ENCODE data around the gene EDN3. TPM values are rescaled to one million over a fixed set of nuclear protein-coding genes. Genes with fewer than 3 reads are reported as not detected.

Gene EDN3
- total RNA-seq, 3 donors from 2014 or later (not counting 1 experiment from before 2014, with no cell fraction given), result 0.24 to 0.53 (median 0.41) TPM

GRCh38 chr20:59325142-59325523 is 24.7 kb downstream of the EDN3 start:
- 89% methylated on average over 9 of the region's 10 CpGs for WGBS (ENCODE audit: insufficient coverage)

GRCh38 chr20:59326188-59326587 is 25.8 kb downstream of the EDN3 start:
- DNase-seq (no peak), ATAC-seq (no peak)
- intact Hi-C loops (cut with micrococcal nuclease), result no loop called here
- Mint-ChIP-seq H3K9me3 (no peaks in the 10 kb centered on the region), H3K27ac (no peak overlapping the region), H3K27me3 (ENCODE audit: low read depth in 2 of 2) (peaks cover 6 to 10% of the 10 kb centered on the region in 2 donors), H3K36me3 (no peaks in the 10 kb centered on the region), H3K4me3 (no peak overlapping the region), H3K4me1 (no peaks in the 10 kb centered on the region)
- Histone ChIP-seq H3K36me3 (ENCODE audit: control insufficient read depth, insufficient read depth, low read length) (no peaks in the 10 kb centered on the region), H3K9me3 (ENCODE audit: control insufficient read depth, insufficient read depth, low read length) (no peaks in the 10 kb centered on the region), H3K4me3 (ENCODE audit: low read length) (no peak overlapping the region), H3K27me3 (ENCODE audit: control insufficient read depth, insufficient read depth, low read length) (no peaks in the 10 kb centered on the region), H3K4me1 (ENCODE audit: control insufficient read depth, insufficient read depth, low read length) (no peaks in the 10 kb centered on the region), H3K27ac (ENCODE audit: low read length) (no peak overlapping the region)
- TF ChIP-seq CTCF (IDR thresholded peaks at IDR 0.05), result no peak
- 92% methylated on average over 2 of the region's 2 CpGs for WGBS (ENCODE audit: insufficient coverage)

More at GRCh38 chr20:59325142-59325523, 24.7 kb downstream of the EDN3 start:
- no peak for ATAC-seq
- Mint-ChIP-seq H3K4me1 (no peaks in the 10 kb centered on the region), H3K27me3 (ENCODE audit: low read depth in 2 of 2) (peaks cover 5 to 6% of the 10 kb centered on the region in 2 donors), H3K9me3 (no peaks in the 10 kb centered on the region), H3K36me3 (no peaks in the 10 kb centered on the region), H3K4me3 (no peak overlapping the region), H3K27ac (no peak overlapping the region)
- no peak for DNase-seq
- no peak for TF ChIP-seq CTCF (IDR thresholded peaks at IDR 0.05)
- intact Hi-C loops (cut with micrococcal nuclease), result no loop called here
- H3K36me3 ChIP-seq (ENCODE audit: control insufficient read depth, insufficient read depth, low read length), result no peaks in the 10 kb centered on the region
- H3K4me3 ChIP-seq (ENCODE audit: low read length), result no peak overlapping the region
- H3K9me3 ChIP-seq (ENCODE audit: control insufficient read depth, insufficient read depth, low read length), result no peaks in the 10 kb centered on the region
- no peaks in the 10 kb centered on the region for H3K27me3 ChIP-seq (ENCODE audit: control insufficient read depth, insufficient read depth, low read length)
- no peaks in the 10 kb centered on the region for H3K4me1 ChIP-seq (ENCODE audit: control insufficient read depth, insufficient read depth, low read length)
- H3K27ac ChIP-seq (ENCODE audit: low read length), result no peak overlapping the region

DNA sequence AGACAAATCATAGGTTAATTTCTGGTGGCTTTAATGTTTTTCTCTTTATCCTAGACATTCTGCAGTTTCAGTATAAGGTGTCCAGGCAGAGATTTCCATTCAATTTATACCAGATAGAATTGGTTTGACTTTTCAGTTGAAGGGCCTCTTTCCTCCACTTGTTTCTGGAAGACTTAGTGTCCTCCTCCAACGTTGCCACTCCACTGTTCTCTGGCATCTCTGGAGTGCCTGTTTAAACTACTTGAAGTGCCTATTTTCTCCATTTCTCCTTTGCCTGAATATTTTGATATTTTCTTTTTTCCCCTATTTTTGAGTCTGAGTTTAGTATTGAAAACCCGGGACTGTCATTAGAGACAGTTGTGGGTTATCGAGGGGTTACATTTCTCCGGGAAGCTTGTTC is 27.7 kb downstream of the EDN3 start:
- Histone ChIP-seq H3K36me3 (ENCODE audit: control insufficient read depth, insufficient read depth, low read length) (no peaks in the 10 kb centered on the region), H3K27me3 (ENCODE audit: control insufficient read depth, insufficient read depth, low read length) (no peaks in the 10 kb centered on the region), H3K9me3 (ENCODE audit: control insufficient read depth, insufficient read depth, low read length) (no peaks in the 10 kb centered on the region), H3K27ac (ENCODE audit: low read length) (no peak overlapping the region), H3K4me3 (ENCODE audit: low read length) (no peak overlapping the region), H3K4me1 (ENCODE audit: control insufficient read depth, insufficient read depth, low read length) (no peaks in the 10 kb centered on the region)
- Mint-ChIP-seq H3K4me3 (no peak overlapping the region), H3K4me1 (no peaks in the 10 kb centered on the region), H3K27ac (no peak overlapping the region), H3K36me3 (no peaks in the 10 kb centered on the region), H3K27me3 (ENCODE audit: low read depth in 2 of 2) (peaks cover 12 to 19% of the 10 kb centered on the region in 2 donors), H3K9me3 (no peaks in the 10 kb centered on the region)
- 93% methylated on average over 4 of the region's 4 CpGs for WGBS (ENCODE audit: insufficient coverage)
- TF ChIP-seq CTCF (IDR thresholded peaks at IDR 0.05), result no peak
- no peak for DNase-seq
- no peak for ATAC-seq
- intact Hi-C loops (cut with micrococcal nuclease), result no loop called here

DNA sequence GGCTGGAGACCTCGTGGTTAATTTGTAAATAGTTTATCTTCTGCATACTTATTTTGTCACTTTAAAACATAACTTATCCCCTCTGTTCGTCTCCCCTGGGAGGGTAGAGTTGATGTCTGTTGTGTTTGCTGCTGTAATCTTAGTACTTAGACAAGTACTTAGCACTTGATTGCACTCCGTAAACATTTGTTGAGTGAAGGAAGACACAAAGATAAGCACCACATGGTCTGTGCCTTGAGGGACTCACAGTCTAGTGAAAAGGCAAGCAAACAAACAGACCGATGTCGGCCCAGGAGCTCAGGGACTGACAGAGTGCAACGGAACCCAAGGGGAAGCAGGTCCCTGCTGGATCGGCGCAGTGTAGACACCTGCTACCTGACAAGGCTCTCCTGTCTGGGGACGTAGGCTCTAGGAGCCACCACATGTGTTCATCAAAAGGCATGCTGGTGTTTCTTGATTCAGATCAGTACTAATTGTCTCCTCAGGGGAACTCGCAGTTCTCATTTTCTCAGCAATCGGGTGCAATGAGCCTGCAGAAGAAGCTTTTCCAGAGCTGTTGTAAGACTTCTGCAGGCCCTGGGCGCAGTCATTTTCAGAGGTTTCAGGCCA is 31.4 kb downstream of the EDN3 start:
- ATAC-seq (no peak), DNase-seq (no peak)
- Histone ChIP-seq H3K36me3 (ENCODE audit: control insufficient read depth, insufficient read depth, low read length) (no peaks in the 10 kb centered on the region), H3K9me3 (ENCODE audit: control insufficient read depth, insufficient read depth, low read length) (no peaks in the 10 kb centered on the region), H3K4me3 (ENCODE audit: low read length) (no peak overlapping the region), H3K27me3 (ENCODE audit: control insufficient read depth, insufficient read depth, low read length) (no peaks in the 10 kb centered on the region), H3K4me1 (ENCODE audit: control insufficient read depth, insufficient read depth, low read length) (no peaks in the 10 kb centered on the region), H3K27ac (ENCODE audit: low read length) (no peak overlapping the region)
- H3K4me1 Mint-ChIP-seq, result no peaks in the 10 kb centered on the region
- H3K36me3 Mint-ChIP-seq, result no peaks in the 10 kb centered on the region
- 80% methylated on average over 11 of the region's 12 CpGs for WGBS (ENCODE audit: insufficient coverage)
- TF ChIP-seq CTCF (IDR thresholded peaks at IDR 0.05), result no peak
- H3K27ac Mint-ChIP-seq, result no peak overlapping the region
- no peak overlapping the region for H3K4me3 Mint-ChIP-seq
- peaks cover 14 to 35% of the 10 kb centered on the region in 2 donors for H3K27me3 Mint-ChIP-seq (ENCODE audit: low read depth in 2 of 2)
- no peaks in the 10 kb centered on the region for H3K9me3 Mint-ChIP-seq
- intact Hi-C loops (cut with micrococcal nuclease), result no loop called here
